ENCODE measurements around the gene MGAT2. TPM values are rescaled to one million over a fixed set of nuclear protein-coding genes. Genes with fewer than 3 reads are reported as not detected.
A peak's percentile ranks its signal among the peaks of the same experiment; 100 is the strongest.

MGAT2 gene
- total RNA-seq, 2 donors from 2014 or later = 34.7 to 69.0 TPM

DNA sequence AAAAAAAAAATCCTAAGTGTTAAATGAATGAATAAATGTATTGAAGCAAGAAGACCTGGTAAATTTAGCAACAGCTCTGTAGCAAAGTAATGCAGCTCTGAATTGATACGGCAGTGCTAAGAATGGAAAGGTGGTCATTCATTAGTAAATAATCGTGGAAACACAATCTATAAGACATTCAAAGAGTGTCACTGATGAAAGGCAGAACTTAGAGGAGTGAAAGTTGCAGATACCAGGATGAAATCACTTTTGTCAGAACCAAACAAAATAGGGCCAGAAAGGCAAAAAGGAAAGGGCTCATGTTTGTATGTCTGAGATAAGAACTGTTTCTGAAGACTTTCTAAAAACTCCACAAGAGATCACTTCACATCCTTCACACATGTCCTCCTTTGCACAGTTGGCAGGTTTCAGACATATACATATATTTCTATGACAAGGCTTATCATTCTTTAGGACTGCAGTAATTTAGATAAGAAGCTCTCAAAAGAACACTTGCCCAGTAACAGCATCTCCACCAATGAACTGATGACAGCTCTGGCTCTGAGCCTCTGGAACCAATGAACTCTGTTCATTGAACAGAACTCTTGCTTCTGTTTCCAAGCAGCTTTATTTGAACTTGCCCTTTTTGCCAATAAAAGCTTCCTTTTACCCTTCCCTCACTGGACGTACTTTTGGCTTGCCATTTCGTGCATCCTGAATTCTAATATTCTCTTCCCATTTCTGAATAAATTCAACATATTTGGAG is 26.1 kb upstream of the MGAT2 start:
- intact Hi-C loops (cut with DNase I) = no loop called here
- Histone ChIP-seq H3K27ac (no peak overlapping the region), H3K4me3 (no peak overlapping the region), H3K36me3 (no peaks in the 10 kb centered on the region), H3K9me3 (no peaks in the 10 kb centered on the region), H3K4me1 (replicated peaks) (no peaks in the 10 kb centered on the region), H3K27me3 (replicated peaks; ENCODE audit: insufficient read depth) (no peaks in the 10 kb centered on the region)
- TF ChIP-seq, protein P1, sequence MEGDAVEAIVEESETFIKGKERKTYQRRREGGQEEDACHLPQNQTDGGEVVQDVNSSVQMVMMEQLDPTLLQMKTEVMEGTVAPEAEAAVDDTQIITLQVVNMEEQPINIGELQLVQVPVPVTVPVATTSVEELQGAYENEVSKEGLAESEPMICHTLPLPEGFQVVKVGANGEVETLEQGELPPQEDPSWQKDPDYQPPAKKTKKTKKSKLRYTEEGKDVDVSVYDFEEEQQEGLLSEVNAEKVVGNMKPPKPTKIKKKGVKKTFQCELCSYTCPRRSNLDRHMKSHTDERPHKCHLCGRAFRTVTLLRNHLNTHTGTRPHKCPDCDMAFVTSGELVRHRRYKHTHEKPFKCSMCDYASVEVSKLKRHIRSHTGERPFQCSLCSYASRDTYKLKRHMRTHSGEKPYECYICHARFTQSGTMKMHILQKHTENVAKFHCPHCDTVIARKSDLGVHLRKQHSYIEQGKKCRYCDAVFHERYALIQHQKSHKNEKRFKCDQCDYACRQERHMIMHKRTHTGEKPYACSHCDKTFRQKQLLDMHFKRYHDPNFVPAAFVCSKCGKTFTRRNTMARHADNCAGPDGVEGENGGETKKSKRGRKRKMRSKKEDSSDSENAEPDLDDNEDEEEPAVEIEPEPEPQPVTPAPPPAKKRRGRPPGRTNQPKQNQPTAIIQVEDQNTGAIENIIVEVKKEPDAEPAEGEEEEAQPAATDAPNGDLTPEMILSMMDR (IDR thresholded peaks at IDR 0.05) = no peak
- TF ChIP-seq POLR2A (IDR thresholded peaks at IDR 0.05) (no peak), POLR2AphosphoS5 (IDR thresholded peaks at IDR 0.05) (no peak)
- 42% methylated on average over 4 of the region's 4 CpGs for WGBS
- no peak for DNase-seq (ENCODE audit: low spot score)

DNA sequence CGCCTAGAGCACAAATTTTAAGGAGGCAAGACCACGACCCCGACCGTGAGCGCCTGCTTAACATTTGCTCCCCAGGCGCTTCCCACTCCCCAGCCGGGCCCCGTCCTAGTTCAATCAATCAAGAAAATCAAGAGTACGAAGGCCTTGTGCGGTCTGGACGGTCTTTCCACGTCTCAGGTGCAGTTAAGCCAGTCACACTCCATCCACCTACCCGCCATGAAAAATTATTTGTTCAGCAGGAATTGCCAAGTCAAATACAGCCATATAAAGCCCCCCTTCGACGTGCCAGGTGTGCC is 22.5 kb upstream of the MGAT2 start:
- TF ChIP-seq POLR2A (IDR thresholded peaks at IDR 0.05) (no peak), POLR2AphosphoS5 (IDR thresholded peaks at IDR 0.05) (no peak)
- TF ChIP-seq, protein P1 (IDR thresholded peaks at IDR 0.05) = no peak
- intact Hi-C loops (cut with DNase I) = no loop called here
- peak overlapping the region; percentile 96 to 97 for H3K27ac ChIP-seq
- H3K27me3 ChIP-seq (replicated peaks; ENCODE audit: insufficient read depth) = no peaks in the 10 kb centered on the region
- H3K36me3 ChIP-seq = no peaks in the 10 kb centered on the region
- no peaks in the 10 kb centered on the region for H3K4me1 ChIP-seq (replicated peaks)
- H3K4me3 ChIP-seq = peak overlapping the region; percentile 71 to 76
- under 1% methylated on average over 15 of the region's 15 CpGs for WGBS
- DNase-seq (ENCODE audit: low spot score) = peak; percentile 23
- no peaks in the 10 kb centered on the region for H3K9me3 ChIP-seq

DNA sequence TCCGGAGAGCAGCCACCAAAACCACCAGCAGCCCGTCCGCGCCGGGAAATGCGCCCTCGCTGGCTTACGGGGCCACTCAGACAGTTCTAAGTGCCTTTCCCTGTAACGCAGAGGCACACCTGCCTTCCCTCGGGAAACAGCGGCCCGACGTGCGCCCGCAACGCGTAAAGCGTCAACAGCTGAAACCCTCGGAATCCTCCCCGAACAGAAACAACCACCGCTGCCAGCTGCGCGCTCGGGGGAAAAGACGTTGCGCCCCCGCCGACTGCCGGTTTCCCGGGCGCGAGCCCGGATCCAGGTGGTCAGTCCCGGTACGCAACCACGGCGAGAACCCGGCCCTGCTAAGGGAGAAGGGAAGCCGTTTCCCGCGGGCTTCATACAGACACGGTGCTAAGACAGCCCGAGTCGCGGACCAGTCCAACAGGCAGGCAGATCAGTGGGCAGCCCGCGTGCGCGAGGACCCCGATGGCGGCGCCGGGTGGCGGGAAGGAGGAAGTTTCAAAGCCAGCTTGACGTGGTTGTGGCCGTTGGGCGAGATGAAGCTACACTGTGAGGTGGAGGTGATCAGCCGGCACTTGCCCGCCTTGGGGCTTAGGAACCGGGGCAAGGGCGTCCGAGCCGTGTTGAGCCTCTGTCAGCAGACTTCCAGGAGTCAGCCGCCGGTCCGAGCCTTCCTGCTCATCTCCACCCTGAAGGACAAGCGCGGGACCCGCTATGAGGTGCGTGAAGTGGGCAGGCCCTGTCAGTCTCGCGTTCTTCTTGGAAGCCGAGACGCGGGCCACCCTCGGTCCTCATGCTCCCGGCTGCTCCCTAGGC is 21.9 kb upstream of the MGAT2 start, which contains the start of gene LRR1:
Gene LRR1 (plus strand): TSS at position 456 of the 816 bp plus-strand sequence. CDS start 81 bp downstream, at position 537.
- H3K36me3 ChIP-seq = no peaks in the 10 kb centered on the region
- no peaks in the 10 kb centered on the region for H3K4me1 ChIP-seq (replicated peaks)
- WGBS = under 1% methylated on average over 75 of the region's 77 CpGs
- H3K27me3 ChIP-seq (replicated peaks; ENCODE audit: insufficient read depth) = no peaks in the 10 kb centered on the region
- intact Hi-C loops (cut with DNase I) = no loop called here
- peak within 1 kb of the TSS; percentile 96 to 97 for H3K27ac ChIP-seq
- peak within 1 kb of the TSS; percentile 71 to 76 for H3K4me3 ChIP-seq
- TF ChIP-seq, protein P1 (IDR thresholded peaks at IDR 0.05) = no peak
- TF ChIP-seq POLR2A (IDR thresholded peaks at IDR 0.05) = peak; percentile 28
- no peaks in the 10 kb centered on the region for H3K9me3 ChIP-seq
- DNase-seq (ENCODE audit: low spot score) = peak; percentile 80

DNA sequence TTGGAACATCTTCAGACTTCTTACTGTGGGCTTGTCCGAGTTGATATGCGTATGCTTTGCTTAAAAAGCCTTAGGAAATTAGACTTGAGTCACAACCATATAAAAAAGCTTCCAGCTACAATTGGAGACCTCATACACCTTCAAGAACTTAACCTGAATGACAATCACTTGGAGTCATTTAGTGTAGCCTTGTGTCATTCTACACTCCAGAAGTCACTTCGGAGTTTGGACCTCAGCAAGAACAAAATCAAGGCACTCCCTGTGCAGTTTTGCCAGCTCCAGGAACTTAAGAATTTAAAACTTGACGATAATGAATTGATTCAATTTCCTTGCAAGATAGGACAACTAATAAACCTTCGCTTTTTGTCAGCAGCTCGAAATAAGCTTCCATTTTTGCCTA is 13.0 kb upstream of the MGAT2 start:
- TF ChIP-seq, protein P1 (IDR thresholded peaks at IDR 0.05) = no peak
- TF ChIP-seq POLR2A (IDR thresholded peaks at IDR 0.05) = no peak
- no peak for TF ChIP-seq POLR2AphosphoS5 (IDR thresholded peaks at IDR 0.05)
- no peak overlapping the region for H3K4me3 ChIP-seq
- H3K9me3 ChIP-seq = no peaks in the 10 kb centered on the region
- intact Hi-C loops (cut with DNase I) = no loop called here
- no peaks in the 10 kb centered on the region for H3K27me3 ChIP-seq (replicated peaks; ENCODE audit: insufficient read depth)
- H3K36me3 ChIP-seq = no peaks in the 10 kb centered on the region
- no peak for DNase-seq (ENCODE audit: low spot score)
- 96% methylated on average over 6 of the region's 6 CpGs for WGBS
- no peaks in the 10 kb centered on the region for H3K4me1 ChIP-seq (replicated peaks)
- no peak overlapping the region for H3K27ac ChIP-seq

All from prostate gland (tissue), 2 donors.